Left ventricle myocardium superior (tissue), 1 donor: ENCODE measurements around the gene SSH2. TPM values are rescaled to one million over a fixed set of nuclear protein-coding genes. Genes with fewer than 3 reads are reported as not detected.
A peak's percentile ranks its signal among the peaks of the same experiment; 100 is the strongest.
"Not testable (repeated sequence)": the region's sequence is repeated elsewhere in the genome, so short reads cannot be mapped to it uniquely, and the experiment has no call there.

Experiments
- ATAC-seq: fragments of 200-7000 bp; cut with Tn5 transposase; one replicate; pipeline ENCODE4 v1.9.1; 2020; ENCODE audit warnings: mild to moderate bottlenecking, moderate library complexity
- DNase-seq: peaks from one replicate; pipeline ENCODE4 v3.0.0-alpha.2; 2020
- intact Hi-C: fragments of 100-400 bp; cut with micrococcal nuclease; formaldehyde crosslinking; loops from one replicate; pipeline ENCODE4 v1.11.0; 2022
- long read RNA-seq: library from polyadenylated mRNA; unstranded; transcript quantifications from one replicate; pipeline ENCODE4 v2.0.0, GENCODE V29; 2021
- total RNA-seq: library from RNA; stranded (reverse); fragmentation: NEBNext Ultra II Directional; extraction: Animal tissue kit (Norgen Biotek cat#: 25700); gene quantifications from one replicate; pipeline ENCODE4 v1.2.1, GENCODE V29; 2021
- donor health status: DM: no; HTN: yes; CAD: no; lungs with severe emphysema.

SSH2 gene, protein sequence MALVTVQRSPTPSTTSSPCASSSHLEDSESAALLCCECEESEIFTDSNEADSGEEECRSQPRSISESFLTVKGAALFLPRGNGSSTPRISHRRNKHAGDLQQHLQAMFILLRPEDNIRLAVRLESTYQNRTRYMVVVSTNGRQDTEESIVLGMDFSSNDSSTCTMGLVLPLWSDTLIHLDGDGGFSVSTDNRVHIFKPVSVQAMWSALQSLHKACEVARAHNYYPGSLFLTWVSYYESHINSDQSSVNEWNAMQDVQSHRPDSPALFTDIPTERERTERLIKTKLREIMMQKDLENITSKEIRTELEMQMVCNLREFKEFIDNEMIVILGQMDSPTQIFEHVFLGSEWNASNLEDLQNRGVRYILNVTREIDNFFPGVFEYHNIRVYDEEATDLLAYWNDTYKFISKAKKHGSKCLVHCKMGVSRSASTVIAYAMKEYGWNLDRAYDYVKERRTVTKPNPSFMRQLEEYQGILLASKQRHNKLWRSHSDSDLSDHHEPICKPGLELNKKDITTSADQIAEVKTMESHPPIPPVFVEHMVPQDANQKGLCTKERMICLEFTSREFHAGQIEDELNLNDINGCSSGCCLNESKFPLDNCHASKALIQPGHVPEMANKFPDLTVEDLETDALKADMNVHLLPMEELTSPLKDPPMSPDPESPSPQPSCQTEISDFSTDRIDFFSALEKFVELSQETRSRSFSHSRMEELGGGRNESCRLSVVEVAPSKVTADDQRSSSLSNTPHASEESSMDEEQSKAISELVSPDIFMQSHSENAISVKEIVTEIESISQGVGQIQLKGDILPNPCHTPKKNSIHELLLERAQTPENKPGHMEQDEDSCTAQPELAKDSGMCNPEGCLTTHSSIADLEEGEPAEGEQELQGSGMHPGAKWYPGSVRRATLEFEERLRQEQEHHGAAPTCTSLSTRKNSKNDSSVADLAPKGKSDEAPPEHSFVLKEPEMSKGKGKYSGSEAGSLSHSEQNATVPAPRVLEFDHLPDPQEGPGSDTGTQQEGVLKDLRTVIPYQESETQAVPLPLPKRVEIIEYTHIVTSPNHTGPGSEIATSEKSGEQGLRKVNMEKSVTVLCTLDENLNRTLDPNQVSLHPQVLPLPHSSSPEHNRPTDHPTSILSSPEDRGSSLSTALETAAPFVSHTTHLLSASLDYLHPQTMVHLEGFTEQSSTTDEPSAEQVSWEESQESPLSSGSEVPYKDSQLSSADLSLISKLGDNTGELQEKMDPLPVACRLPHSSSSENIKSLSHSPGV (N-terminal part only)
- total RNA-seq = 36.8 TPM
- long read RNA-seq, partial matches to known transcripts = 2 of 20 reads
- long read RNA-seq, other reads (novel, unspliced or antisense) = 14 of 20 reads

DNA sequence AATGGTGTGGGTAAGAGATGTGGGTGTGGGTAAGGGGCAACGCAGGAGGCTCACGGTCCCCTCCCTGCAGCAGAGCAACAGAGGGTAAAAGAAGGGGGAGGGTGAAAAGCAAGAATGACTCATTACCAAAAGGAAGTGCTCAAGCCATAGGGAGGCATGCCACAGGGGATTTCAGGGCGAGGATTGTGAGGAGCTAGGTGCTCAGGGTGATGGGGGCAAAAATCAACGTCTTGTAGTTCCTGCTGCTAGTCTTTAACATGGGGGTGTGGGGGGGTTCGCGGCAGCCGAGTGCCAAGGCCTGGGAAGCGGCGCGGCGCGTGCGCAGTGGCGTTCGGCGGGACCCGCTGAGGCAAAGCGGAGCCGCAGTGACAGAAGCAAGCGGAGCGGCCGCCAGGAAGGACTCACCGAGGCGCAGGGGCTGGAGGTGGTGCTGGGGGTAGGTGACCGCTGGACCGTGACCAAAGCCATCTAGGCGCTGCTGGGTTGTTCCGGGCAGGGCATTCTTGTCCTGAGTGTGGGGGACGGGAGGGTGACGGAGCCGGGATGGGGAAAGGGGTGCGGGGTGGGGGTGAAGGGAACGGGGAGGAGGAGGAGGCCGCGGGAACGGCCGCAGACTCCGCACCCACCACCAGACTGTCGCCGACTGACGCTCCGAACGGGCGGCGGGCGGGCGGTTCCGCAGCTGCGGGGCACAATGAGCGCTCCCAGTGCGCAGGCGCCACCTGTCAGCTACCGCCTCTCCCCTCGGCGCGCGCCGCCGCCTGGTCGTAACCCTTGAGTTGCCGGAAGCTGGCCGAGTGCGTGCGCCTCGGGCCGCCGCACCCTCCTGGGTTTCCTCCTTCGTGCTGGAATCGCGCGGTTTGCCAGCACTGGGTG, at the start of gene SSH2:
SSH2 (minus strand) TSS at position 696 of the 876 bp plus-strand sequence; CDS start at position 468, 228 bp downstream.
- peak; percentile 95 for ATAC-seq

DNA sequence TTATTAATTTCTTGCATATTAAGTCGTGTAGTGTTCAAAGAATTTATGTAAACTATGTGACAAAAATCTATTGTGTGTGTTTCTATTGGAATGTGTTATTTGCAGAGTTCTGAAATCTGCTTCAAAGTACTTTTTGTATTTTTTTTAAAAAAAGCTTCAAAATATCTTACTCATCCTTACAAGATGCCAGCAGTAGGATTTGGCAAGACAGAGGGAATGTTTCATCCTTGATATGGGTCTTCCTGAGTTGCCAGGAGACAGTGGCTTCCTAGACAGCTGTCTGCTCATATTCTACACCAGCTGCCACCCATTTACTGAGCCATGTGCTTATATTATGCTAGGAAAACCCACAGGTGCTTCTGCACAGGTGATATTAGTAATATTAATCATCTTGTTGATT, 47.8 kb upstream of the SSH2 start:
- intact Hi-C loops = no loop called here

More for the DNA sequence above, at the start of gene SSH2:
- DNase-seq = peak; percentile 95
- intact Hi-C loops = no loop called here

DNA sequence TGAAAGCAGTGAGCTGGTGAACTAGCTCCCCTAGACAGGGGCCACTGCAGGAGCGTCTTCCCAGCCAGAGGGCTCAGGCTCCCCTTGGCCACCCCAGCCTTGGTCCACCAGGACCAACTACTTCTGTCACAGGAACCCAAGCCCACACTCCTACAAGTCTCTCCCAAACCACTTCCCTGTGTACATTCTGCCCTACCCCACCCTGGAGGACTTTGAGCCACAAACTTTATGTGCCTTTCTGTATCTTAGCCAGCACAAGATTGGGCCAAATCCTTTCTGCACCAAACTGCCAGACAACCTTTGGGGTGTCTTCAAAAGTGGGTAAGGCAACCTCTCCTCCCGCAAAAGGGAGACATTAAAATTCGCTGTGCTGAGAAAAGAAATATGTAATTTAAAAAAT, 43.0 kb upstream of the SSH2 start:
- intact Hi-C loops = no loop called here
- no peak for ATAC-seq
- no peak for DNase-seq

More for the DNA sequence above, 47.8 kb upstream of the SSH2 start:
- ATAC-seq (no peak), DNase-seq (no peak)

DNA sequence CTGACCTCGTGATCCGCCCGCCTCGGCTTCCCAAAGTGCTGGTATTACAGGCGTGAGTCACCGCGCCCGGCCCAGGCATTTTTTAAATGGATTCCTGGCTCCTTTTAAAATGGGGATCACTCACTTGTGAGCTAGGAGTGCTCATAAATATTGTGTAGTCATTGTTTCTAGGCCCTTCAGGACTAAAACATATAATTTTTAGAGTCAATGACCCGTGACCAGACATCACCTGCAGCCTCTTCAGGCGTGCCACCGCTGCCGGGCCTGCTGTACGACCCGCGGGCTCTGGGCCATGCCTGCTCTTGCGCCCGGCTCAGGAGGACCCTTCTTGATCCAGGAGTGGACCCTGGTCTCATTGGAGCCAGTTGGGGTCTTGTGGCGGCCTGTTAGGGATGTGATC, 42.2 kb upstream of the SSH2 start:
- ATAC-seq (no peak), DNase-seq (no peak)
- intact Hi-C loops = no loop called here

DNA sequence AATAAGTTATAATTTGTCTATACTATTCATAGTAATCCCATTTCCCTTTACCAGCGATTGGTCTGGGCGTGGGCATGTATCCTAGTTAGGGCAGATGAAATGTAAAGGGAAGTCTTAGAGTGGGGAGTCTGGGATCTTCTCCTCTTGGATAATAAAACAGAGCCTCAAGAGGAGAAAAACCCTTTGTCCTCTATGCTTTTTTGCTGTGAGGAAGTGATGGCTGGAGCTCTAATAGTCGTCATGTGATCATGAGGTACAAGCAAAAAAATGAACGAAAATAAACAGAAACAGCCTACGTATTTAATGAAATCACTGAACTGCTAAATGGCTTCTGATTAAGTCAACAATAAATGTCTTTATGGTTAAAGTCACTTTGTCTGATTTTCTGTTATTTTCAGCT, 38.2 kb upstream of the SSH2 start:
- intact Hi-C loops = no loop called here
- no peak for ATAC-seq
- DNase-seq = no peak

DNA sequence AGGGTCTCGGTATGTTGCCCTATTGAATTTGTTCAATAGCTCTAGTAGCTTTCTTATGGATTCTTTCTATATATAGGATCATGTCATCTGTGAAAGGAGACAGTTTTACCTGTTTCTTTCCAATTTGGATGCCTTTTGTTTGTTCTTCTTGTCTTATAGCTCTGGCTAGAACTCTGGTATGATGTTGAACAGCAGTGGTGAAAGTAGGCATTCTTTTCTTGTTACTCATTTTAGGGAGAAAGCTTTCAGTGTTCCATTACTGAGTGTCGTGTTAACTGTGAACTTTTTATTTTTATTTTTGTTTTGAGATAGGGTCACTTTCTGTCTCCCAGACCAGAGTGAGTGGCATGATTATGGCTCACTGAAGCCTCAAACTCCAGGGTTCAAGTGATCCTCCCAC, 32.6 kb upstream of the SSH2 start:
- ATAC-seq (no peak), DNase-seq (no peak)
- intact Hi-C loops = no loop called here

DNA sequence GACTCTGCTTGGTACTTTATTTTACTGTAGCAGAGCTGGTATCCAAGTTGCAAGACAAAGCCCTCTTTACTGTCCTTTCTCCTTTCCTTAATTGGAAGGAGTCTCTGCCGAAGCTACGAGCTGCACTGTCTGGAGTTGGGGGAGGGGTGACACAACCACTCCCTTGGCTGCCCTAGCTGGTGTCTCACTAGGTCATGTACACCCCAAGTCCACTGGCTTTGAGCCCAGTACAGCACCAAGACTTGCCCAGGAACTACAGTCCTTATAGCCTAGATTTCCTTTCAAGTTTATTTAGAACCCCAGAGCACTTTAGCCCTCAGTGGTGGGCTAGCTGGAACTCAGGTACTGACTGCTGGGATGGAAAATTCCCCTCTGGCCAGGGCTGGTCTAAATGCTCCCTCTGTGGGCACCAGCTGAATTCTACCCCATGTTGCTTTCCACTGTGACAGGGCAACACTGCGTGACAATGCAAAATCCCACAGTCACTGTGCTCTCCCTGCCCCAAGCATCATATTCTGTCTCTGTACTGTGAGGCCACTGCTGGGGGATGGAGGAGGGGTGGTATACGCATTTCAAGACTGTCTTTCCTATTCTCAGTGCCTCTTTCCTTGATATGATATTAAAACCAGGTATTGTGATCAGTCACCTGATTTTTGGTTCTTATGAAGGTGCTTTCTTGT, 29.8 kb upstream of the SSH2 start:
- intact Hi-C loops = no loop called here
- DNase-seq (no peak), ATAC-seq (no peak)

DNA sequence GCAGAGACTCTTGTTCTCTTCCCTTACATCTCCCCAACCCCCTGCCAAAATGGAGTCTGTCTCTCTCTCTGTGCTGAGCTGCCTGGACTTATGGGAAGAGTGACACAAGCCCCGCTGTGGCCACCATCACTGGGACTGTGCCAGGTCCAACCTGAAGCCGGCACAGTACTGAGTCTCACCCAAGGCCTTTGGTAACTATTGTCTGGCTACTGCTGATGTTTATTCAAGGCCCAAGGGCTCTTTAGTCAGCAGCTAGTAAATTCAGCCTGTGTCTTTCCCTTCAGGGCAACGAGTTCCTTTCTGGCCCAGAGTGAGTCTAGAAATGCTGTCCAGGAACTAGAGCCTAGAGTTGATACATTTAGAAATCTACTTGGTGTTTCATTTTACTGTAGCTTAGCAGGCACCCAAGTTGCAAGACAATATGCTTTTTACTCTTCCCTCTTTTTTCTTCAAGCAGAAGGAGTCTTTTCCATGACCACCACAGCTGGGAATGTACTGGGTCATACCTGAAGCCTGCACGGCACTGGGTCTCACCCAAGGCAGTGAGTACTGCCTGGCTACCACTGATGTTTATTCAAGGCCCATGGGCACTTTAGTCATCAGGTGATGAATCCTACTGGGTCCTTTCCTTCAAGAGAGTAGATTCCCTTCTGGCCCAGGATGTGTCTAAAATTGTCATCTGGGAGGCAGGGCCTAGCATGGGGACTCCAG, 29.1 kb upstream of the SSH2 start:
- ATAC-seq = no peak
- DNase-seq = no peak
- intact Hi-C loops = no loop called here

DNA sequence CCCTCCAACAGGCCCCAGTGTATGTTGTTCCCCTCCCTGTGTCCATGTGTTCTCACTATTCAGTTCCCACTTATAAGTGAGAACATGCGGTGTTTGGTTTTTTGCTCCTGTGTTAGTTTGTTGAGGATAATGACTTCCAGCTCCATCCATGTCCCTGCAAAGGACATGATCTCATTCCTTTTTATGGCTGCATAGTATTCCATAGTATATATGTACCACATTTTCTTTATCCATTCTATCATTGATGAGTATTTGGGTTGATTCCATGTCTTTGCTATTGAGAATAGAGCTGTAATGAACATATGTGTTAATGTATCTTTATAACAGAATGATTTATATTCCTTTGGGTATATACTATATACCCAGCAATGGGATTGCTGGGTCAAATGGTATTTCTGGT, 27.5 kb upstream of the SSH2 start:
- ATAC-seq, intact Hi-C loops, DNase-seq: not testable (repeated sequence)

DNA sequence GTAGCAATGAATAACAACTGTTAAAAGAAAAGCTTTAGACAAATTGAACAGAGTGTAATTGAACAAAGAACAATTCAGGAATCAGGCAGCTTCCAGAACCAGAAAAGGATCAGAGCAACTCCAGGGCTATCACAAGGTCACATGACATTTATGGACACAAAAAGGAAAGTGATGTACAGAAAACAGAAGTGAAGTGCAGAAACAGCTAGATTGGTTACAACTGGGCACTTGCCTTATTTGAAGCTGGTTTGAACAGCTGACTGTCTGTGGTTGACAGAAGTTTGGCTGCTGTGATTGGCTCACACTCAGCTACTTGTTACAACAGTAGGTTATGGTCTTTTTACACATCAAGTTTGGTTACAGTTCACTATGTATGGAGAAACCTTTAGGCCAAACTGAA, 26.2 kb upstream of the SSH2 start:
- ATAC-seq = no peak

DNA sequence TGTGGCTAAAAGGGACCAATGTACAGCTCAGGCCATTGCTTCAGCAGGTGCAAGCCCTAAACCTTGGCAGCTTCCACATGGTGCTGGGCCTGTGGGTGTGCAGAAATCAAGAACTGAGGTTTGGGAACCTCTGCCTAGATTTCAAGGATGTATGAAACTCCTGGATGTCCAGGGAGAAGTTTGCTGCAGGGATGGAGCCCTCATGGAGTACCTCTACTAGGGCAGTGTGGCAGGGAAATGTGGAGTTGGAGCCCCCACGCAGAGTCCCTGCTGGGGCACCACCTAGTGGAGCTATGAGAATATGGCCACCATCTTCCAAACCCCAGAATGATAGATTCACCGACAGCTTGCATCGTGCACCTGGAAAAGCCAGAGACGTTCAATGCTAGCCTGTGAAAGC, 24.4 kb upstream of the SSH2 start:
- ATAC-seq (no peak), DNase-seq (no peak)
- intact Hi-C loops = no loop called here

More for the DNA sequence above, 26.2 kb upstream of the SSH2 start:
- intact Hi-C loops = no loop called here
- no peak for DNase-seq

DNA sequence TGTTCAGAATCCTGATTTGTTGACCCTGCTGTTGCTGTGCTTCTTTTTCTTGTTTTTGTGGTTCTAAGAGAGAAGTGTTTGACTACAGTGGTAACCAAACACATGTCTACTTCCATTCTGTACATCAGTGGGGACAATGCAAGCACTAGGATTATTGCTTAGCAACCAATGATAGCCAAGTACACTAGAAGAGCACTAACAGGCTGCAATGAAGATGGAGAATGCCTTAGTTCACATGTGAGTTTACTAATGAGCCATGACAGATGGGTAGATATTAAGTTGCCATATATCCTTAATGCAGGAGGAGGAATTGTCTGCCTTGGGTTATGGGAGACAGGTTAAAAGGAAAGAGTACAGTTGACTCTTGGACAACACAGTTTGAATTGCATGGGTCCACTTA, 19.7 kb upstream of the SSH2 start:
- ATAC-seq = no peak
- no peak for DNase-seq
- intact Hi-C loops = no loop called here

DNA sequence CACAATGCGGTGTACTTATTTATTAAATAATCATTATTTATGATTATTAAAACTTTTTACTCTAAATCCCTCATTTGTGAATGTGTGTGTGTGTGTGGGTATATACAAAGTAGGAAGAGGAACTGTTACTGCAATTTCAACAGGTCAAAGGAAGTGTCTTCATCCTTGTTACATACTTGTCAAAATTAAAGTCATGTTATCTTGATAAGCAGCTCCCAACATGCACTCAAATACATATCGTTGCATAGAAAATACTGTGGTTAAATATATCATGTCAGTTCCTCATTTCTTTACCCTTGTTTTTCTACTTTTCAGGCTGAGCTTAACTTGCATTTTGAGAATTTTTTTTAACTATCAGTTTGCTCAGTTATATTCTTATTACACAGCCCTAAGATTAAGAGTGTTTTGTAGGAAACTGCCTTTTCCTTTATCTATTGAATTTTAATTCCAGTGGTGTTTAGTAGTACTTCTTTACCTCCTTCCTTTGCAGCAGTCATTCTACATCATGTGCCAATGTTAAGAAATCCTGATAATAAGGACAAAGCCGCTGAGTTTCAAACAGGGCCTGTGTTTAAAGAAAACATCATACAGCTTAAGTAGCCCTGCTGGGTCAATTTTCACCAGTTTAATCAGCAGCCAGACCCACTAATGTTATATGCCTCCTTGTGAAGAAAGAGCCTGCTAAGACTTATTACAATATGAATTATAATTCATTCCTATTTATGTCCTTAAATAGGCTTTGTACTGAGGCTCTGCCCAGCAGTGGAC, 18.6 kb upstream of the SSH2 start:
- no peak for DNase-seq
- intact Hi-C loops = no loop called here

DNA sequence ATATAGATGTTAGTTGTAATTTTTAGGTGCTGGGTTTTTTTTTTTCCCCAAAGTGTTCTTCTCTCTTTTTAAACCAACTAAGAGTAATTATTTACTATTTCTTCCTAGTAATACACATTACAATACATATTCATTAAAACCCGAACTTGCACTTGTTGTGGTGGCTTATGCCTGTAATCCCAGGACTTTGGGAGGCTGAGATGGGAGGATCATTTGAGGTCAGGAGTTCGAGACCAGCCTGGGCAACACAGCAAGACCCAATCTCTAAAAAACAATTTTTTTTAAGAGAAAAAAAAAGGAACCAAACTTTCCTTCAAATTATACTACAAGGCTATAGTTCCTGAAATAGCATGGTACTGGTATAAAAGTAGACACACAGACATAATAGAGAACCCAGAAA, 15.3 kb upstream of the SSH2 start:
- intact Hi-C loops = no loop called here
- ATAC-seq = no peak
- DNase-seq = no peak

More for the DNA sequence above, 18.6 kb upstream of the SSH2 start:
- no peak for ATAC-seq

DNA sequence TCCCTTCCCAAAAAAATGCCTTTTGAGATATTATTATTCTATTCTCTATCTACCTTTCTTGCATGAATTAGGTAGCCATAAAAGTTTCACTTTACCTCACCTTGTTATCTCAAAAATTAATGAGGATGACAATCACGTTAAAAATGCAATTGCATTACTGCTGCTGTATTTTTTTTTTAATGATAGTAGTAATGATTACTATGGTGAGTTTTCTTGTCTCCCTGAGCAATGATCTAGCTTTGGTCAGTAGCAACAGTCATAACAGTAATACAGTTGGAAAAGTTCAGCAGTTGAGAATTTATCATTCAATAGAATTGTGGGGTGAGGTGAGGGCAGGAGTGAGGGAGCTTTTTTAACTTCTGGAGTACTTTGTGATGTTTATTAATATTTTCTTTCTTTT, 11.3 kb upstream of the SSH2 start, which contains the start of gene EFCAB5:
EFCAB5 (plus strand) TSS at position 301 of the 400 bp plus-strand sequence. CDS start 163 bp downstream, outside the sequence.
- ATAC-seq (no peak), DNase-seq (no peak)
- intact Hi-C loops = no loop called here

DNA sequence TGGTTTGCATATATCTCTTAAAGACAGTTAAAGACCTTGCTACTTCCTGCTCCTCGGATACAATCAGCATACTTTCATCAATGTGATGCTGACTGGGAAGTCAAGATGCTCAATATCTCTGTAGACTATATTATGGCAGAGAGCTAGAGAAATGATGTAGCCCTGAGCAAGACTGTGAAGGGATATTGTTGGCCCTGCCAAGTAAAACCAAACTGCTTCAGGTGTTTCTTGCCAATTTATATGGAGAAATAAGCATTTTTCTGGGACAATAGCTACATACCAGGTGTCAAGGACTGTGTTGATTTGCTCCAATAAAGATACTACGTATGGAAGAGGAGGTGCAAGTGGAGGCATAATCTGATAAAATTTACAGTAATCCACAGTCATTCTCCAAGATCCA, 6.7 kb upstream of the SSH2 start:
- intact Hi-C loops = no loop called here
- DNase-seq (no peak), ATAC-seq (no peak)
